H1 (cell line): ENCODE results near the gene TMEM51. TPM values are rescaled to one million over a fixed set of nuclear protein-coding genes. Genes with fewer than 3 reads are reported as not detected.

Experiments
- CTCF ChIA-PET: fragments of 300-600 bp; sonication (Branson Sonifier 250); formaldehyde crosslinking; loops from one replicate; lab custom pipeline; 2021; ENCODE audit not compliant: partially characterized antibody; lab: Charles Lee
- POLR2A ChIA-PET: fragments of 300-600 bp; sonication (Branson Sonifier 250); formaldehyde crosslinking; loops from one replicate; lab custom pipeline; 2021; ENCODE audit warnings: inconsistent platforms; ENCODE audit not compliant: partially characterized antibody; lab: Charles Lee
- DNase-seq, 2 experiments: peaks; one replicate each; pipeline versions ENCODE4 v3.0.0 to v3.0.0-alpha.2; 2010 to 2022; ENCODE audit warnings: low spot score in 2 of 2, low read depth in 1 of 2, mixed read lengths in 1 of 2
- FAIRE-seq: peaks from 2 replicates; lab custom pipeline; 2011; peaks lifted over from hg19 to GRCh38; lab: Jason Lieb, UNC
- H2AFZ ChIP-seq: 2 replicates; pipeline ENCODE4 v1.8.1; 2012; ENCODE audit warnings: low read length, inconsistent platforms
- H2AK5ac ChIP-seq: 2 replicates; pipeline ENCODE4 v1.6.1; 2013; ENCODE audit warnings: low read depth, low read length
- H2BK120ac ChIP-seq: replicated peaks from 2 replicates; pipeline ENCODE3; 2013; ENCODE audit warnings: low read depth, low read length, inconsistent platforms
- H2BK12ac ChIP-seq: 2 replicates; pipeline ENCODE4 v1.6.1; 2013; ENCODE audit warnings: low read depth, low read length
- H2BK15ac ChIP-seq: 2 replicates; pipeline ENCODE4 v1.6.1; 2013; ENCODE audit warnings: low read length
- H2BK20ac ChIP-seq: 2 replicates; pipeline ENCODE4 v1.6.1; 2013; ENCODE audit warnings: low read length
- H2BK5ac ChIP-seq: 2 replicates; pipeline ENCODE4 v1.6.1; 2013; ENCODE audit warnings: low read depth, low read length
- H3K14ac ChIP-seq: 2 replicates; pipeline ENCODE4 v1.6.1; 2013; ENCODE audit warnings: inconsistent platforms; ENCODE audit not compliant: insufficient read length
- H3K18ac ChIP-seq: 2 replicates; pipeline ENCODE4 v1.6.1; 2013; ENCODE audit warnings: low read length; ENCODE audit errors: extremely low read depth
- H3K23ac ChIP-seq: 2 replicates; pipeline ENCODE4 v1.6.1; 2013; ENCODE audit warnings: inconsistent platforms; ENCODE audit not compliant: insufficient read length
- H3K23me2 ChIP-seq: 2 replicates; pipeline ENCODE4 v1.6.1; 2013; ENCODE audit warnings: low read depth, low read length
- H3K27ac ChIP-seq: 2 replicates; pipeline ENCODE4 v1.6.1; 2011; ENCODE audit warnings: low read depth, low read length, inconsistent platforms
- H3K27me3 ChIP-seq, 4 experiments: replicated peaks in 1 of 4; 1 replicate in 1 of 4; 2 replicates in 3 of 4; pipeline versions ENCODE4 v1.6.1 to v1.8.1; 2011 to 2013; ENCODE audit warnings: low read length in 3 of 4, mild to moderate bottlenecking in 3 of 4, inconsistent platforms in 2 of 4, mixed read lengths in 2 of 4, moderate library complexity in 1 of 4; ENCODE audit not compliant: control insufficient read depth in 3 of 4, insufficient read depth in 3 of 4; ENCODE audit errors: extremely low read depth in 1 of 4
- H3K36me3 ChIP-seq, 4 experiments: 2 replicates each; pipeline versions ENCODE4 v1.6.1 to v1.8.1; 2011 to 2013; ENCODE audit warnings: mild to moderate bottlenecking in 4 of 4, low read length in 3 of 4, moderate library complexity in 2 of 4, control low read depth in 1 of 4, inconsistent platforms in 1 of 4; ENCODE audit not compliant: insufficient read depth in 4 of 4, control insufficient read depth in 2 of 4
- H3K4ac ChIP-seq: replicated peaks from 2 replicates; pipeline ENCODE3; 2013; ENCODE audit warnings: low read length, low read depth, mixed read lengths, inconsistent platforms; ENCODE audit not compliant: insufficient read length
- H3K4me1 ChIP-seq, 4 experiments: replicated peaks in 1 of 4; 1 replicate in 1 of 4; 2 replicates in 3 of 4; pipeline versions ENCODE4 v1.6.1 to v1.8.1; 2011 to 2013; ENCODE audit warnings: low read length in 3 of 4, inconsistent platforms in 2 of 4, mixed read lengths in 1 of 4; ENCODE audit not compliant: insufficient read depth in 4 of 4, control insufficient read depth in 3 of 4
- H3K4me2 ChIP-seq, 2 experiments: 2 replicates each; pipeline versions ENCODE4 v1.6.1 to v1.8.1; 2011 to 2013; ENCODE audit warnings: low read depth in 2 of 2, low read length in 2 of 2, control low read depth in 1 of 2, inconsistent platforms in 1 of 2, mild to moderate bottlenecking in 1 of 2; ENCODE audit not compliant: insufficient read depth in 1 of 2
- H3K4me3 ChIP-seq, 4 experiments: fragments of 200-600, 300-600 bp in 1 of 4; sonication (generic), shearing (Covaris generic), sonication (Bioruptor Twin) in 1 of 4; 2 replicates each; pipeline versions ENCODE4 v1.5.1 to v1.8.1; 2011 to 2016; ENCODE audit warnings: low read length in 4 of 4, low read depth in 3 of 4, control low read depth in 2 of 4, inconsistent platforms in 2 of 4, mild to moderate bottlenecking in 2 of 4, mixed read lengths in 1 of 4, moderate library complexity in 1 of 4; ENCODE audit not compliant: insufficient read depth in 2 of 4; ENCODE audit errors: extremely low read depth in 1 of 4
- H3K56ac ChIP-seq: replicated peaks from 2 replicates; pipeline ENCODE3; 2013; ENCODE audit warnings: low read depth, mild to moderate bottlenecking, mixed read lengths, low read length, inconsistent platforms; ENCODE audit not compliant: insufficient read length
- H3K79me1 ChIP-seq: 2 replicates; pipeline ENCODE4 v1.6.1; 2013; ENCODE audit warnings: low read depth, low read length, control low read depth
- H3K79me2 ChIP-seq, 2 experiments: 2 replicates each; pipeline versions ENCODE4 v1.6.1 to v1.8.1; 2012 to 2013; ENCODE audit warnings: low read length in 2 of 2, mild to moderate bottlenecking in 2 of 2, inconsistent platforms in 1 of 2; ENCODE audit not compliant: insufficient read depth in 2 of 2, control insufficient read depth in 1 of 2
- H3K9ac ChIP-seq, 4 experiments: replicated peaks in 1 of 4; 1 replicate in 1 of 4; 2 replicates in 3 of 4; pipeline versions ENCODE4 v1.6.1 to v1.8.1; 2011 to 2013; ENCODE audit warnings: low read depth in 3 of 4, low read length in 3 of 4, control low read depth in 2 of 4, mild to moderate bottlenecking in 2 of 4, moderate library complexity in 2 of 4, inconsistent platforms in 1 of 4; ENCODE audit errors: extremely low read depth in 1 of 4
- H3K9me3 ChIP-seq, 2 experiments: 2 replicates each; pipeline versions ENCODE4 v1.6.1 to v1.8.1; 2012 to 2013; ENCODE audit warnings: mild to moderate bottlenecking in 2 of 2, moderate library complexity in 2 of 2, control low read depth in 1 of 2, inconsistent platforms in 1 of 2, low read depth in 1 of 2, low read length in 1 of 2, mixed read lengths in 1 of 2; ENCODE audit not compliant: insufficient read depth in 2 of 2
- H4K20me1 ChIP-seq, 2 experiments: replicated peaks in 1 of 2; 2 replicates each; pipeline versions ENCODE3 to v1.8.1; 2011 to 2013; ENCODE audit warnings: inconsistent platforms in 2 of 2, low read length in 2 of 2, mild to moderate bottlenecking in 1 of 2; ENCODE audit not compliant: insufficient read depth in 2 of 2, control insufficient read depth in 1 of 2
- H4K5ac ChIP-seq: 2 replicates; pipeline ENCODE4 v1.6.1; 2013; ENCODE audit warnings: low read length, low read depth, mixed read lengths, inconsistent platforms; ENCODE audit not compliant: insufficient read length
- H4K8ac ChIP-seq: 2 replicates; pipeline ENCODE4 v1.8.0; 2013; ENCODE audit warnings: mild to moderate bottlenecking, moderate library complexity, low read length, inconsistent platforms; ENCODE audit not compliant: insufficient read depth; ENCODE audit errors: extremely low read depth
- H4K91ac ChIP-seq: replicated peaks from 2 replicates; pipeline ENCODE3; 2013; ENCODE audit warnings: low read length, mixed read lengths, inconsistent platforms; ENCODE audit not compliant: insufficient read length
- ATF2 ChIP-seq: IDR thresholded peaks from 2 replicates; pipeline ENCODE4 v1.6.1; 2012; ENCODE audit warnings: low read length, inconsistent platforms
- CHD2 ChIP-seq: IDR thresholded peaks from 2 replicates; pipeline ENCODE4 v1.6.1; 2012; ENCODE audit warnings: low read length, improper control_type of control experiment
- CREB1 ChIP-seq: IDR thresholded peaks from 2 replicates; pipeline ENCODE4 v1.6.1; 2012; ENCODE audit warnings: inconsistent platforms
- FOSL1 ChIP-seq: IDR thresholded peaks from 2 replicates; pipeline ENCODE4 v1.6.1; 2011; ENCODE audit warnings: mild to moderate bottlenecking, low read depth, low read length, moderate library complexity; ENCODE audit not compliant: insufficient read depth
- KDM5A ChIP-seq: fragments of 200-600 bp; IDR thresholded peaks from 2 replicates; pipeline ENCODE4 v1.7.1; 2012; ENCODE audit warnings: mild to moderate bottlenecking, low read length, inconsistent platforms, mixed read lengths
- RBBP5 ChIP-seq: IDR thresholded peaks from 2 replicates; pipeline ENCODE4 v1.7.1; 2012; ENCODE audit warnings: low read depth, mild to moderate bottlenecking, inconsistent platforms, low read length, moderate library complexity, borderline replicate concordance
- RNF2 ChIP-seq: fragments of 200-900, 300-1000 bp; sonication (generic); IDR thresholded peaks from 2 replicates; pipeline ENCODE4 v1.7.1; 2016; ENCODE audit warnings: borderline replicate concordance, low read depth, mild to moderate bottlenecking, antibody characterized with exemption, low read length; ENCODE audit not compliant: poor library complexity, severe bottlenecking; ENCODE audit errors: missing control alignments
- SIN3A ChIP-seq, 2 experiments: IDR thresholded peaks in 1 of 2; conservative IDR thresholded peaks in 1 of 2; 2 replicates each; pipeline ENCODE4 v1.6.1; 2011 to 2012; ENCODE audit warnings: low read length in 2 of 2, improper control_type of control experiment in 1 of 2, low read depth in 1 of 2, mild to moderate bottlenecking in 1 of 2
- WGBS, 2 experiments: shearing (Covaris generic) in 1 of 2; methylation state at CpG; one replicate each; pipeline versions ENCODE4 v1.1.6 to v1.1.7; 2013 to 2015; ENCODE audit warnings: low lambda C conversion rate in 2 of 2, mixed read lengths in 2 of 2, inconsistent platforms in 1 of 2, low coverage in 1 of 2, missing lambda C conversion rate in 1 of 2; ENCODE audit not compliant: insufficient replicate concordance in 2 of 2, insufficient coverage in 1 of 2, insufficient read length in 1 of 2; ENCODE audit errors: extremely low coverage in 1 of 2, missing lambda C conversion rate in 1 of 2; 5-methylcytosine and 5-hydroxymethylcytosine counted together
- polyA plus RNA-seq, 7 experiments: library from polyadenylated mRNA; depleted of rRNA in 3 of 7; stranded (reverse) in 5 of 7; unstranded in 2 of 7; fragments of >200 nt in 5 of 7; fragments of 200-250 nt in 2 of 7; gene quantifications; 1 replicate in 5 of 7; 2 replicates in 1 of 7; 4 replicates in 1 of 7; pipeline versions ENCODE4 v1.2.1 to v1.2.3, GENCODE V29; 2011 to 2013; ENCODE audit warnings: missing spikeins in 2 of 7, mixed read lengths in 2 of 7
- total RNA-seq: library from RNA; stranded (reverse); fragmentation: NEBNext Ultra II Directional; extraction: Animal tissue kit (Norgen Biotek cat#: 25700); gene quantifications from 2 replicates; pipeline ENCODE4 v1.2.1, GENCODE V29; 2021

Gene TMEM51
- total and polyA plus RNA-seq, 2 of the 8 experiments (the other 6 are each of a cell fraction or from before 2014, with no cell fraction given) = 9.9 to 10.7 TPM

- peak; percentile 36 for FAIRE-seq
- POLR2A ChIA-PET = interaction anchor here (0.6 to 1.2 kb wide), 4 partner anchors 9 to 95 kb away, joined by 3 read pairs; no protein-coding TSS in a partner anchor
- TF ChIP-seq CHD2 (no peak), KDM5A (no peak), RNF2 (no peak), SIN3A (conservative IDR thresholded peaks at IDR 0.05 in 1 of 2, IDR thresholded peaks at IDR 0.05 in 1 of 2; ENCODE audit: low read depth in 1 of 2, low read length in 2 of 2) (0 out of 4 replicates have a peak, but pooled peaks of 1 of the 2 experiments have one; percentile 20), RBBP5 (0 out of 2 replicates have a peak, but pooled peaks have one; percentile 15), ATF2 (no peak), CREB1 (no peak), FOSL1 (no peak)
Measured at GRCh38 chr1:15206418-15207030, 53.0 kb downstream of the TMEM51 start.

More at GRCh38 chr1:15206418-15207030, 53.0 kb downstream of the TMEM51 start:
- H3K23ac ChIP-seq = no peak overlapping the region
- peaks cover 0 to 13% of the 10 kb centered on the region in 2 experiments; a peak in 2 of 4 replicates for H3K79me2 ChIP-seq
- peak overlapping the region; percentile 77 for H2BK120ac ChIP-seq
- H3K27me3 ChIP-seq = no peaks in the 10 kb centered on the region
- 16% methylated on average over 8 of the region's 8 CpGs; no CpG with 5 or more reads in 1 of the 2 experiments for WGBS, 2 experiments
- peak overlapping the region; percentile 95; the same call in 1 of the 2 replicates for H2BK5ac ChIP-seq
- H2BK15ac ChIP-seq = peak overlapping the region; percentile 72; the same call in 1 of the 2 replicates
- CTCF ChIA-PET = interaction anchor here (0.9 to 2.2 kb wide), 11 partner anchors 9 to 144 kb away, joined by 3 to 9 read pairs (median 4); partner anchors contain the start of gene TMEM51
- peak overlapping the region; percentile 86 for H3K18ac ChIP-seq
- peak overlapping the region; percentile 22 to 48 (median 32); a peak in 6 of 8 replicates for H3K4me3 ChIP-seq
- peak overlapping the region in 3 of 4 experiments; percentile 29 to 48 (median 44); a peak in 4 of 7 replicates for H3K9ac ChIP-seq
- no peaks in the 10 kb centered on the region for H3K36me3 ChIP-seq
- 0 out of 2 replicates have a peak overlapping the region, but pooled peaks have one; percentile 72 for H2BK12ac ChIP-seq
- peaks cover 0 to 2% of the 10 kb centered on the region in 2 experiments for H4K20me1 ChIP-seq
- H4K5ac ChIP-seq = peak overlapping the region; percentile 71
- peak overlapping the region; percentile 88; the same call in 1 of the 2 replicates for H4K8ac ChIP-seq
- peaks cover 9% of the 10 kb centered on the region for H3K23me2 ChIP-seq
- H3K4me1 ChIP-seq = peaks cover 15 to 30% (median 26%) of the 10 kb centered on the region in 4 experiments
- H4K91ac ChIP-seq = peak overlapping the region; percentile 79
- H3K4ac ChIP-seq = peak overlapping the region; percentile 27
- H3K14ac ChIP-seq = no peak overlapping the region
- H2AK5ac ChIP-seq = 0 out of 2 replicates have a peak overlapping the region, but pooled peaks have one; percentile 44
- no peak overlapping the region for H3K56ac ChIP-seq
- H2AFZ ChIP-seq = no peak overlapping the region
- H2BK20ac ChIP-seq = peak overlapping the region; percentile 95
- peak overlapping the region; percentile 72 to 98 for H3K4me2 ChIP-seq
- H3K9me3 ChIP-seq = no peaks in the 10 kb centered on the region
- H3K79me1 ChIP-seq = no peaks in the 10 kb centered on the region; the same call in 1 of the 2 replicates
- H3K27ac ChIP-seq = peak overlapping the region; percentile 75
- no peak for DNase-seq
